Stimulated activated CD4-positive, alpha-beta T cell treated with anti-CD3 and anti-CD28 coated beads, TNF-alpha, amount 100 ng/mL, for 4 hours (primary cell): ENCODE data around the gene BAK1.
"Not testable (repeated sequence)": the region's sequence is repeated elsewhere in the genome, so short reads cannot be mapped to it uniquely, and the experiment has no call there.

ENCODE experiments used
- DNase-seq, 3 experiments: peaks; one replicate each; pipeline ENCODE4 v3.0.0-alpha.2; 2020; ENCODE audit warnings: low read depth in 3 of 3

The BAK1 gene

DNA sequence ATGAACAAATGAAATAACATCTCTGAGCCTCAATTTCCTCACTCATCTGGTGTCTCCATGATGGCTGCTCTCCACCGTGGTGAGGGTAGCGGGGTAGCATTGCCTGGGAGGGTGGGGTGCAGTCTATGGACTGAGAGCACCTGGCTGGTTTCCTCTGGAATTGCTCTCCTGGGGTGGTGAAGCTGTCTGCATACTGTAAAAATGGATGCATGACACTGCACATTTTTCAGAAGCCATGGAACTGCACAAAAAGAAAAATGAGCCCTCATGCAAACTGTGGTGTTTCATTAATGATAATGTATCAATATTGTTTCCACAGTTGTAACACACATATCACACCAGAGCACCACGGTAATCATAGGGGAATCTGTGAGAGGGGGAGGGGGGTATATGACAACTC is 28.9 kb upstream of the BAK1 start:
- DNase-seq: no peak

- DNase-seq: no peak
Observed at GRCh38 chr6:33607784-33608161, 27.7 kb upstream of the BAK1 start.

DNA sequence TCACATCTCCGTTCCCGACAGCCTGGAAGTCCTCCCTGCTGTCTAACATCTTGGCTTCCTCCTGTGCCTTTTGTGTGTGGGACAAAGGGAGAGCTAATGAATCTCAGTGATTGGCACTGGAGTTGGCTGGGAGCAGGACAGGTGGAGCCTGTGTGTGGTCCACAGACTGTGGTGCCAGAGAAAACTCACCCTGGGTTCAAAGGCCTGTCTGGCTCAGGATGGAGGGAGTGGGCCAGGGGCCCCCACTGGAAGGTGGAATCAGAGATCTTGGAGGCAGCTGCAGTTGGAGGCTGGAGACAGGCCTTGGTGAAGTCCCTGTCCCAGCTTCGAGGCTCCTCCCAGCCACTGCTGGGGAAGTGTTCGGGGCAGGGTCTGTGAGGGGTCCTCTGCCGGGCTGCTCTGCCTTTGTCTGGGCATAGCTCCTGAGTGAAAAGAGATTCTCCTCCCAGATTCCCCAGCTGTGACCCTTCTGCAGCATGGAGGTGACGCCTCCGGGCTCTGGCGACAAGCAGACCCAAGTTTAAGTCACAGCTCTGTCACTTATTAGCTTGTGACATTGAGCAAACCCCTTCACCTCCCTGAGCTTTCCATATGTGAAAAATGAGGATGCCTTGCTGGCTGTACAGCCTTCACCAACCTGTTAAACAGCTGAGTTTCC is 27.2 kb upstream of the BAK1 start:
- no peak for DNase-seq

- no peak for DNase-seq
Observed at GRCh38 chr6:33606642-33607041, 26.6 kb upstream of the BAK1 start.

GRCh38 chr6:33604941-33605854 is 25.1 kb upstream of the BAK1 start:
- no peak for DNase-seq

GRCh38 chr6:33602180-33602579 is 22.1 kb upstream of the BAK1 start:
- no peak for DNase-seq

GRCh38 chr6:33600761-33601160 is 20.7 kb upstream of the BAK1 start:
- no peak for DNase-seq

GRCh38 chr6:33599413-33599938 is 19.4 kb upstream of the BAK1 start:
- DNase-seq: no peak

GRCh38 chr6:33597551-33598322 is 17.7 kb upstream of the BAK1 start:
- no peak for DNase-seq

DNA sequence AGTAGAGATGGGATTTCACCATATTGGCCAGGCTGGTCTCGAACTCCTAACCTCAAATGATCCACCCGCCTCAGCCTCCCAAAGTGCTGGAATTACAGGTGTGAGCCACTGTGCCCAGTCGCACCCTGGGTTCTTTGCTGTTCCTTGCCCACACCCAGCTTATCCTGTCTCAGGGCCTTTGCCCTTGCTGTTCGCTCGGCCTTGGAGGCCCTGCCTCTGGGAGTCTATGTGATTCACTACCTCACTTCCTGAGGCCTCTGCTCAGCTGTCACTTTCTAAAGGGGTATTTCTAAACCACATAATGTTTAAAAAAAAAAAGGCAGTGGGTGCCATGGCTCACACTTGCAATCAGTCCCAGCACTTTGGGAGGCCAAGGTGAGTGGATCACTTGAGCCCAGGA is 16.8 kb upstream of the BAK1 start:
- not testable (repeated sequence) for DNase-seq

DNA sequence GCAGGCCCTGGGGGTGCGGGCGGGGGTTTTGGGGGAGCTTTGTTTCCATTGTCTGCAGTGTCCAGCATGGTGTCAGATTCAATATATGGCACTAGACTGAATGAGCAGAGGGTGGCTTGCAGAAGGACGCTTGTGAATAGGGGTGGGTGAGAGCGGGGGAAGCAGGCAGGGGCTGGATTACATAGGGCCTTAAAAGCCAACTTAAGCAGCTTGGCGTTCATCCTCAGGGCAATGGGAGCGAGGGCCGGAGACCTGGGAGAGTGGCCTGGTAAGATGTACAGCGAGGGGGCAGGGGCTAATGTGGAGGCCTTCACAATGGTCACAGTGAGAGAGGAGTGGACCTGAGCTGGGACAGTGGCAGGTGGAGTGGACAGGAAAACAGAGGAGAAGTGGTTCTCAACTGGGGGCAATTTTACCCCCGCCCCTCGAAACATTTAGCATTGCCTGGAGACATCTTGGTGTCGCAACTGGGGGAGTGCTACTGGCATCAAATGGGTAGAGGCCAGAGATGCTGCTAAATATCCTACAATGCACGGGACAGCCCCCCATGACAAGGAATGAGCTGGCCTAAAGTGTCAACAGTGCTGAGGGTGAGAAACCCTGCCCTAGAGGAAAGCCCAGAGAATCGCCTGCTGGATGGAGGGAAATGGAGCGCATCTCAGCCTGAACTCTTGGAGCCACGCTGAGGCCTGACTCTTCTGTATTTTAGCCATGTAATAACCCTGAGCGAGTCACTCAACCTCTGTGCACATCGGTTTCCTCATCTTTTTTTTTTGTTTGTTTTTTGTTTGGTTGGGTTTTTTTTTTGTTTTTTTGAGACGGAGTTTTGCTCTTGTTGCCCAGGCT is 15.1 kb upstream of the BAK1 start:
- no peak for DNase-seq

- DNase-seq: no peak
Observed at GRCh38 chr6:33593414-33593727, 13.3 kb upstream of the BAK1 start.

DNA sequence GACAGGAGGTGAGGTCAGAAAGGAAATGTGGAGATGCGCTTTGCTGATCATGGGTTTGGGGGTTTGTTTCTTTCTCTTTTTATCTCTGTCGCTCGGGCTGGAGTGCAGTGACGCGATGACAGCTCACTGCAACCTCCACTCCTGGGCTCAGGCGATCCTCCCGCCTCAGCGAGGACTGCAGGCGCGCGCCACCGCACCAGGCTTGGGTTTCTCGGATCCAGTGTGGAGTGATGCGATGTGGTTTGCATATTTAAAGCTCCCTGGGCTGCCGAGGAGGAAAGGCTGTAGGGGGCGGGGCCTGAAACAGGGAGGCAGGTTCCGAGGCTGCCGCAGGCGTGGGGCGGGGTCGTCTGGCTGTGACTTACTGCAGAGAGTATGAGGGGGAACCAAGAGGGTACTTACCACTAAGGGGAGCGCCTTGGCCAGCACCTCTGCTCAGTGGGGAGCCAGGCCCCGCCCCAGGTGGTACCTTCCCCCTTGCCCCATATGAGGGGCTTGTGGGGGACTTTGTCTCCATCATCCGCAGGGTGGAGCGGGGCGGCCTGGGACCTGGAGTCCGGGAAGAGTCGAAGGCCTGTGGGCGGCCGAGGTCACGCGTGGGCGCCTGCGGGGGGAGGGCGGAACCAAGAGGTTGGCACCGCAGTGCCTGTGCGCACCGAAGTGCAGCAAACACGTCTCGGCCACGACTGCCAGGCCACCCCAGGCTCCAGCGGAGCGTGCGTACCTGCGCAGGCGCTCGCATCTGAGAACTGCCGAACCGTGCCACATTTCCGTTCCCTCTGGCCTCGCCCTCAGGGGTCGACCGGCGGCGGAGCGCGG is 12.7 kb upstream of the BAK1 start:
- no peak for DNase-seq

DNA sequence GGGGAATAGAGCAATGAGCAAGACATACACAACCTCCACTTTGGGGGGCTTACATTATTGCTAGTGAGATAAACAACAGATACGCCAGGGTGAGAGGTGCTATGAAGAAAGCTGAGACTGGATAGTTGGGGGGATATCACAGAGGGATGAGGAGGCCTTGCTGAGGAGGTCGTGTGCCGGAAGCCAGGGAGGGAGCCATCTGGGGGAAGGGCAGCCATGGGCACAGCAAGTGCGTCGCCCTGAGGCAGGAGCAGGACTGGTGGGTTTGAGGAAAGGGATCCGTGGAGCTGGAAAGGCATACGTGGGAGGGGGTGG is 12.2 kb upstream of the BAK1 start:
- no peak for DNase-seq

- DNase-seq: no peak
Observed at GRCh38 chr6:33591424-33592032, 11.5 kb upstream of the BAK1 start.

DNA sequence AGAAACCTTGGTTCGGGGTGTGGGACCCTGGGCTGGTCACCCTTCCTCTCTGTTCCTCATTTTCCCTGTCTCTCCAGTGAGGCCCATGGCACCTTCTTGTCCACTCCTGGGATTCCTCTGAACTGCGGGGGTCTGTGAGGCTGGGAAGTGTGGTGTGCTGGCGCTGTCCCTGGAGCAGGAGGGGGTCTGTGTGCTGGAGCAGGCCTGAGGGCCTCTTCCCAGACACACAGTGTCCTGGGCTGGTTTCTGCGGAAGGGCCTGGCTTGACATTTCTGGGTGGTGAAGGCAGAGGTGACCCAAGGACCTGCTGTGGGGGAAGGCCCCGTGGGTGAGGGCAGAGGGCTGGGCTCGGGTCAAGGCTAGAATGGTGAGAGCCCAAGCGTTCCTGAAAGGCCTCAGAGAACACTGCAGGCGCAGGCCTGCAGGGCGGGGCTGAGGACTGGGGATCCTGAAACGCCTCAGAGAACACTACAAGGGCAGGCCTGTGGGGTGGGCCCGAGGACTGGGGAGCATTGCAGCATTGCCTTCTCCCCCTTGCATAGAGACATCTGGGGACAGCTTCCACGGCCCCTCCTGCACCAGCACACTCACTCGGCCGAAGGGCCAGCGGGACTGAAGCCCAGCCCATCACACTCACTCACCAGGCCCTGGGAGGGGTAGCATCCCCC is 10.6 kb upstream of the BAK1 start:
- DNase-seq: no peak

DNA sequence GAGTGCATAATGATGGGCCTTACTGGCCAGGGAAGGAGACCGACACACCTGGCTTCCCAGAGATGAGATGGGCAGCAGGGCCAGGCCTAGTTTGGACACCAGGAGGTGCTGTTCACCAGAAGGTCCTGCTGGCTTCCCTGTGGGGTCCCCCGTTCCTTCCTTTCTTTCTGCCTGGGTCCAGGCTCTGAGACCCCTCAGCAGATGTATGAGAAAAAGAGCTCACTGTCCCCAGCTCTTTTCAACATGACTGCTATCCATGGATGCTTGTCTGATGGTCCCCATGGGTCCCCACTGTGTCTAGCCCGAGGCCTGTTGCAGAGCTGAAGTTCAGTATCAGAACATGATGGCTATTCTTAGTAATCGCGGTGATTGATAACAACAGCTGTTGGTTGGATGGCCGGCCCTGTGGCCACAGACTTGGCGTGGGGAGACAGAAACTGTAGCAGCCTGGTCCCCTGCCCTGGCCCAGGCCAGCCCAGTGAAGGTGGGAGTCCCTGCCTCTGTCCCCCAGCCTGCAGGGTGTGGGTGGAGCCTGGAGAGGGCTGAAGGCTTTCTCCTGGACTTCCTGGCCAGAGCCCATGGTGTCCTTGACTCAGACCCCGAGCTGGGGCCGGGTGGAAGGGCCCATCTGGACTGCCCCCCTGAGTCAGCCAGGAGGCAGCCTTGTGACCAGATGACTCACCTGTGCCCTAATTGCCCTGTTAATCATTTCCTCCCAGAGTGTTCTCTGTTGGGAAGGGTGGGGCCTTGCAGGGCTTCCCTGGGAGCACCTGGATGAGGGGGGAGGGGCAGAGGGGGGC is 9.9 kb upstream of the BAK1 start:
- no peak for DNase-seq

- DNase-seq: no peak
Observed at GRCh38 chr6:33589392-33589730, 9.3 kb upstream of the BAK1 start.

- no peak for DNase-seq
Observed at GRCh38 chr6:33588894-33589293, 8.8 kb upstream of the BAK1 start.
